ENCODE results near the gene FAF2.
A peak's percentile ranks its signal among the peaks of the same experiment; 100 is the strongest.

GRCh38 chr5:176410486-176411180, 37.6 kb upstream of the FAF2 start:
- TF ChIP-seq CTCF (IDR thresholded peaks at IDR 0.05; ENCODE audit: low read length) (peak; percentile 48; the same call in 1 of the 2 replicates), EZH2 (IDR thresholded peaks at IDR 0.05; ENCODE audit: borderline replicate concordance, low read length) (no peak)

All from OCI-LY1 (cell line).